ENCODE results near the gene SGK1. TPM values are rescaled to one million over a fixed set of nuclear protein-coding genes. Genes with fewer than 3 reads are reported as not detected.
"Not testable (repeated sequence)": the region's sequence is repeated elsewhere in the genome, so short reads cannot be mapped to it uniquely, and the experiment has no call there.

SGK1 gene
- total RNA-seq, 1 donor from 2014 or later, result 94.3 TPM

- Histone ChIP-seq H3K27me3 (ENCODE audit: control insufficient read depth, insufficient read depth, low read length) (no peaks in the 10 kb centered on the region), H3K36me3 (ENCODE audit: control insufficient read depth, insufficient read depth, low read length) (no peaks in the 10 kb centered on the region), H3K4me3 (ENCODE audit: low read depth, low read length) (no peak overlapping the region)
- DNase-seq (ENCODE audit: low read depth), result no peak
- no peak for TF ChIP-seq CTCF (IDR thresholded peaks at IDR 0.05; ENCODE audit: insufficient read depth, low read length, poor library complexity, severe bottlenecking)
Measured at GRCh38 chr6:134308800-134309199, 9.1 kb downstream of the SGK1 start.

GRCh38 chr6:134307870-134308269 lies 10.0 kb downstream of the SGK1 start:
- no peak for DNase-seq (ENCODE audit: low read depth)
- TF ChIP-seq CTCF (IDR thresholded peaks at IDR 0.05; ENCODE audit: insufficient read depth, low read length, poor library complexity, severe bottlenecking), result no peak
- H3K36me3 ChIP-seq (ENCODE audit: control insufficient read depth, insufficient read depth, low read length), result no peaks in the 10 kb centered on the region
- H3K27me3 ChIP-seq (ENCODE audit: control insufficient read depth, insufficient read depth, low read length), result no peaks in the 10 kb centered on the region
- H3K4me3 ChIP-seq (ENCODE audit: low read depth, low read length), result no peak overlapping the region

- Histone ChIP-seq H3K36me3 (ENCODE audit: control insufficient read depth, insufficient read depth, low read length) (no peaks in the 10 kb centered on the region), H3K4me3 (ENCODE audit: low read depth, low read length) (no peak overlapping the region), H3K27me3 (ENCODE audit: control insufficient read depth, insufficient read depth, low read length) (no peaks in the 10 kb centered on the region)
- TF ChIP-seq CTCF (IDR thresholded peaks at IDR 0.05; ENCODE audit: insufficient read depth, low read length, poor library complexity, severe bottlenecking), result no peak
- DNase-seq (ENCODE audit: low read depth), result no peak
Measured at GRCh38 chr6:134307075-134307474, 10.8 kb downstream of the SGK1 start.

GRCh38 chr6:134304381-134304780 lies 13.5 kb downstream of the SGK1 start:
- not testable (repeated sequence) for H3K4me3 ChIP-seq (ENCODE audit: low read depth, low read length); H3K36me3 ChIP-seq (ENCODE audit: control insufficient read depth, insufficient read depth, low read length); H3K27me3 ChIP-seq (ENCODE audit: control insufficient read depth, insufficient read depth, low read length); DNase-seq (ENCODE audit: low read depth)

GRCh38 chr6:134303891-134304290 lies 14.0 kb downstream of the SGK1 start:
- no peak for TF ChIP-seq CTCF (IDR thresholded peaks at IDR 0.05; ENCODE audit: insufficient read depth, low read length, poor library complexity, severe bottlenecking)
- Histone ChIP-seq H3K36me3 (ENCODE audit: control insufficient read depth, insufficient read depth, low read length) (no peaks in the 10 kb centered on the region), H3K4me3 (ENCODE audit: low read depth, low read length) (no peak overlapping the region), H3K27me3 (ENCODE audit: control insufficient read depth, insufficient read depth, low read length) (no peaks in the 10 kb centered on the region)
- DNase-seq (ENCODE audit: low read depth), result no peak

- Histone ChIP-seq H3K36me3 (ENCODE audit: control insufficient read depth, insufficient read depth, low read length) (no peaks in the 10 kb centered on the region), H3K4me3 (ENCODE audit: low read depth, low read length) (no peak overlapping the region), H3K27me3 (ENCODE audit: control insufficient read depth, insufficient read depth, low read length) (no peaks in the 10 kb centered on the region)
- DNase-seq (ENCODE audit: low read depth), result no peak
- no peak for TF ChIP-seq CTCF (IDR thresholded peaks at IDR 0.05; ENCODE audit: insufficient read depth, low read length, poor library complexity, severe bottlenecking)
Measured at GRCh38 chr6:134299236-134299635, 18.7 kb downstream of the SGK1 start.
